DMS114 treated with DMSO at 0.1 percent for 48 hours (cell line): Measurements from ENCODE around the gene PGAM1.
"Not testable (repeated sequence)": the region's sequence is repeated elsewhere in the genome, so short reads cannot be mapped to it uniquely, and the experiment has no call there.

Experiments used
- DNase-seq: peaks from one replicate; lab custom pipeline; 2025; ENCODE audit not compliant: unreplicated experiment; lab: John Stamatoyannopoulos, UW

The PGAM1 gene

GRCh38 chr10:97407211-97407951 lies 18.6 kb upstream of the PGAM1 start:
- peak; percentile 89 for DNase-seq

- no peak for DNase-seq
Measured at GRCh38 chr10:97407952-97408248, 18.1 kb upstream of the PGAM1 start.

- DNase-seq: no peak
Measured at GRCh38 chr10:97408496-97408992, 17.4 kb upstream of the PGAM1 start.

GRCh38 chr10:97411406-97411805 lies 14.6 kb upstream of the PGAM1 start:
- no peak for DNase-seq

GRCh38 chr10:97412891-97413304 lies 13.1 kb upstream of the PGAM1 start:
- no peak for DNase-seq

GRCh38 chr10:97416565-97416964 lies 9.4 kb upstream of the PGAM1 start:
- DNase-seq: no peak

- DNase-seq: not testable (repeated sequence)
Measured at GRCh38 chr10:97423757-97424098, 2.3 kb upstream of the PGAM1 start.

GRCh38 chr10:97426776-97427570 lies 982 bp downstream of the PGAM1 start:
- no peak for DNase-seq

- no peak for DNase-seq
Measured at GRCh38 chr10:97427571-97428179, 1.7 kb downstream of the PGAM1 start.

GRCh38 chr10:97428572-97428981 lies 2.6 kb downstream of the PGAM1 start:
- no peak for DNase-seq

GRCh38 chr10:97434055-97434454 lies 8.1 kb downstream of the PGAM1 start:
- peak; percentile 42 for DNase-seq

- DNase-seq: no peak
Measured at GRCh38 chr10:97434557-97434956, 8.6 kb downstream of the PGAM1 start.

- no peak for DNase-seq
Measured at GRCh38 chr10:97435211-97435610, 9.2 kb downstream of the PGAM1 start.

- no peak for DNase-seq
Measured at GRCh38 chr10:97442277-97442676, 16.3 kb downstream of the PGAM1 start.

GRCh38 chr10:97444212-97444611 lies 18.2 kb downstream of the PGAM1 start:
- no peak for DNase-seq

GRCh38 chr10:97445357-97445721 lies 19.3 kb downstream of the PGAM1 start:
- no peak for DNase-seq

- DNase-seq: peak; percentile 99
Measured at GRCh38 chr10:97445722-97446639, 20.0 kb downstream of the PGAM1 start, which contains the start of the genes EXOSC1 and ZDHHC16. Gene EXOSC1 (minus strand): TSS chr10:97446006. CDS start chr10:97445985, 21 bp downstream. Gene ZDHHC16 (plus strand): TSS chr10:97446175. CDS start chr10:97451676, 5,501 bp downstream.

- DNase-seq: no peak
Measured at GRCh38 chr10:97450828-97451227, 24.8 kb downstream of the PGAM1 start.

GRCh38 chr10:97451605-97452004 lies 25.6 kb downstream of the PGAM1 start:
- no peak for DNase-seq

- no peak for DNase-seq
Measured at GRCh38 chr10:97452352-97452751, 26.4 kb downstream of the PGAM1 start.
